Endothelial cell (in vitro differentiated cells): Measurements from ENCODE around the gene BLID. TPM values are rescaled to one million over a fixed set of nuclear protein-coding genes. Genes with fewer than 3 reads are reported as not detected.

Experiments
- DNase-seq: peaks from one replicate; pipeline ENCODE4 v3.0.0; 2021; ENCODE audit warnings: low spot score
- H3K27ac Mint-ChIP-seq: one replicate; pipeline ENCODE4 v1.8.0; 2021; ENCODE audit warnings: mixed read lengths, inconsistent platforms; ENCODE audit not compliant: unreplicated experiment
- H3K27me3 Mint-ChIP-seq: one replicate; pipeline ENCODE4 v1.8.0; 2021; ENCODE audit warnings: mild to moderate bottlenecking, moderate library complexity, mixed read lengths, inconsistent platforms; ENCODE audit not compliant: unreplicated experiment
- H3K36me3 Mint-ChIP-seq: one replicate; pipeline ENCODE4 v1.8.0; 2021; ENCODE audit warnings: mild to moderate bottlenecking, low read depth, mixed read lengths, inconsistent platforms; ENCODE audit not compliant: unreplicated experiment
- H3K4me1 Mint-ChIP-seq: one replicate; pipeline ENCODE4 v1.8.0; 2021; ENCODE audit warnings: mild to moderate bottlenecking, mixed read lengths, inconsistent platforms; ENCODE audit not compliant: unreplicated experiment
- H3K4me3 Mint-ChIP-seq: one replicate; pipeline ENCODE4 v1.8.0; 2021; ENCODE audit warnings: mild to moderate bottlenecking, mixed read lengths, inconsistent platforms; ENCODE audit not compliant: unreplicated experiment
- H3K9me3 Mint-ChIP-seq: one replicate; pipeline ENCODE4 v1.8.0; 2021; ENCODE audit warnings: mixed read lengths, inconsistent platforms; ENCODE audit not compliant: unreplicated experiment
- CTCF ChIP-seq: fragments of 200-600 bp; sonication (generic); IDR thresholded peaks from one replicate; pipeline ENCODE4 v1.5.0; 2021; ENCODE audit warnings: antibody characterized with exemption; ENCODE audit not compliant: unreplicated experiment
- long read RNA-seq: library from polyadenylated mRNA; unstranded; transcript quantifications from one replicate; pipeline ENCODE4 v2.0.0, GENCODE V29; 2020; ENCODE audit not compliant: unreplicated experiment
- total RNA-seq: library from RNA; stranded (reverse); fragmentation: NEBNext Ultra II Directional; extraction: Animal tissue kit (Norgen Biotek cat#: 25700); gene quantifications from one replicate; pipeline ENCODE4 v1.2.1, GENCODE V29; 2021; ENCODE audit not compliant: unreplicated experiment

The BLID gene, protein sequence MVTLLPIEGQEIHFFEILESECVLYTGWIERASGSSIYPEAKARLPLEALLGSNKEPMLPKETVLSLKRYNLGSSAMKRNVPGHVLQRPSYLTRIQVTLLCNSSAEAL
- total RNA-seq, result not detected
- long read RNA-seq, result 0 reads

GRCh38 chr11:122115524-122116379 is at the start of gene BLID:
TSS of gene BLID (minus strand) at chr11:122116215. CDS start at chr11:122115922, 293 bp downstream.
- Mint-ChIP-seq H3K9me3 (no peaks in the 10 kb centered on the region), H3K27ac (no peak within 1 kb of the TSS), H3K4me1 (peaks cover 15% of the 10 kb centered on the region), H3K27me3 (no peaks in the 10 kb centered on the region), H3K36me3 (no peaks in the 10 kb centered on the region), H3K4me3 (no peak within 1 kb of the TSS)
- peak; percentile 77 for DNase-seq
- TF ChIP-seq CTCF, result peak; percentile 73

- Mint-ChIP-seq H3K27me3 (no peaks in the 10 kb centered on the region), H3K27ac (no peak overlapping the region), H3K36me3 (no peaks in the 10 kb centered on the region), H3K4me1 (peaks cover 10% of the 10 kb centered on the region), H3K9me3 (no peaks in the 10 kb centered on the region), H3K4me3 (no peak overlapping the region)
- TF ChIP-seq CTCF, result no peak
- DNase-seq, result no peak
These were observed 47.2 kb upstream of the BLID start for GRCh38 chr11:122163053-122163819.

DNA sequence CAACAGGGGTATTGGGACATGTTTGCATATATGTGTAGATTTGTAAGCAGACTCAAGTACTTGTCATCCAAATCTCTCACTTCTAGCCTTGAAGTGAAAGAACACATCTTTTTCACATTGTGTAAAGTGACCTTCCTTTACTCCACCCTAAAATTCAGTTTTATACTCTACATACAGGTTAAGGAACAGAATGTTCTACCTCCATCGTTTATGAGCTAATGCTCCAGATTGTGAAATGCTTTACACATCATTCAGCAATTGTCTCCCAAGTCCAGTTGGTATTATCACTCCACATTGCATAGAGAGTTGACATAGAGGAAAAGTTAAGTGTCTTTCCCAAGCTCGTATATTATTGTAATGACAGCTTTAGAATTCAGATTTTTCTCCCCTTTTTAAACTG is 46.1 kb upstream of the BLID start:
- H3K4me1 Mint-ChIP-seq, result peaks cover 10% of the 10 kb centered on the region
- no peak for DNase-seq
- no peaks in the 10 kb centered on the region for H3K36me3 Mint-ChIP-seq
- H3K27ac Mint-ChIP-seq, result no peak overlapping the region
- H3K9me3 Mint-ChIP-seq, result no peaks in the 10 kb centered on the region
- no peaks in the 10 kb centered on the region for H3K27me3 Mint-ChIP-seq
- no peak overlapping the region for H3K4me3 Mint-ChIP-seq
- no peak for TF ChIP-seq CTCF

- peaks cover 10% of the 10 kb centered on the region for H3K4me1 Mint-ChIP-seq
These were observed 45.0 kb upstream of the BLID start for GRCh38 chr11:122160841-122161590.

More at GRCh38 chr11:122160841-122161590, 45.0 kb upstream of the BLID start:
- Mint-ChIP-seq H3K4me3 (no peak overlapping the region), H3K9me3 (no peaks in the 10 kb centered on the region), H3K27me3 (no peaks in the 10 kb centered on the region), H3K27ac (no peak overlapping the region), H3K36me3 (no peaks in the 10 kb centered on the region)
- DNase-seq, result no peak
- TF ChIP-seq CTCF, result no peak
